Measurements from ENCODE around the gene ISLR.

GRCh38 chr15:74137537-74137894 is 36.0 kb upstream of the ISLR start:
- TF ChIP-seq CTCF (IDR thresholded peaks at IDR 0.05) (no peak), POLR2A (IDR thresholded peaks at IDR 0.05; ENCODE audit: low read depth) (no peak), EP300 (IDR thresholded peaks at IDR 0.05) (no peak)

All from esophagus muscularis mucosa (tissue), 4 donors.